Renal pelvis (tissue), 4 donors: ENCODE data around the gene ZNF385D. TPM values are rescaled to one million over a fixed set of nuclear protein-coding genes. Genes with fewer than 3 reads are reported as not detected.
A peak's percentile ranks its signal among the peaks of the same experiment; 100 is the strongest.

Source experiments
- DNase-seq: peaks from one replicate; pipeline ENCODE4 v3.0.0-alpha.2; 2013
- polyA plus RNA-seq, 3 donors: library from polyadenylated mRNA; unstranded; fragments of 120-200 nt; gene quantifications; one replicate each; pipeline ENCODE4 v1.2.1, GENCODE V29; 2013; ENCODE audit not compliant: insufficient read length in 3 of 3

Gene ZNF385D
- polyA plus RNA-seq, 3 donors: 9.5 to 15.9 (median 12.7) TPM

GRCh38 chr3:21691036-21691435 lies 60.0 kb downstream of the ZNF385D start:
- DNase-seq: no peak

GRCh38 chr3:21682206-21682605 lies 68.8 kb downstream of the ZNF385D start:
- DNase-seq: no peak

- DNase-seq: no peak
These were observed 77.6 kb downstream of the ZNF385D start for GRCh38 chr3:21673393-21673792.

GRCh38 chr3:21672303-21672702 lies 78.7 kb downstream of the ZNF385D start:
- DNase-seq: no peak

- no peak for DNase-seq
These were observed 80.6 kb downstream of the ZNF385D start for GRCh38 chr3:21670386-21670785.

- DNase-seq: no peak
These were observed 83.0 kb downstream of the ZNF385D start for GRCh38 chr3:21668012-21668411.

GRCh38 chr3:21665444-21666100 lies 85.4 kb downstream of the ZNF385D start:
- no peak for DNase-seq

- no peak for DNase-seq
These were observed 86.0 kb downstream of the ZNF385D start for GRCh38 chr3:21664996-21665395.

GRCh38 chr3:21662403-21662802 lies 88.6 kb downstream of the ZNF385D start:
- DNase-seq: no peak

GRCh38 chr3:21654662-21655061 lies 96.3 kb downstream of the ZNF385D start:
- no peak for DNase-seq

- no peak for DNase-seq
These were observed 96.8 kb downstream of the ZNF385D start for GRCh38 chr3:21654241-21654640.

GRCh38 chr3:21649519-21649918 lies 101.5 kb downstream of the ZNF385D start:
- no peak for DNase-seq

GRCh38 chr3:21647961-21648360 lies 103.0 kb downstream of the ZNF385D start:
- DNase-seq: no peak

GRCh38 chr3:21645121-21645897 lies 105.7 kb downstream of the ZNF385D start:
- no peak for DNase-seq

GRCh38 chr3:21644268-21644667 lies 106.7 kb downstream of the ZNF385D start:
- no peak for DNase-seq

- DNase-seq: no peak
These were observed 107.3 kb downstream of the ZNF385D start for GRCh38 chr3:21643752-21644151.

GRCh38 chr3:21642433-21642832 lies 108.6 kb downstream of the ZNF385D start:
- no peak for DNase-seq

- no peak for DNase-seq
These were observed 109.1 kb downstream of the ZNF385D start for GRCh38 chr3:21641959-21642358.

- no peak for DNase-seq
These were observed 112.5 kb downstream of the ZNF385D start for GRCh38 chr3:21638488-21638887.

- no peak for DNase-seq
These were observed 116.9 kb downstream of the ZNF385D start for GRCh38 chr3:21634112-21634511.

- DNase-seq: no peak
These were observed 126.5 kb downstream of the ZNF385D start for GRCh38 chr3:21624524-21624923.

GRCh38 chr3:21621181-21621651 lies 129.8 kb downstream of the ZNF385D start:
- peak; percentile 65 for DNase-seq

GRCh38 chr3:21620511-21621155 lies 130.4 kb downstream of the ZNF385D start:
- no peak for DNase-seq
